Prostate gland (tissue), 2 donors: ENCODE data around the gene ARRDC5. TPM values are rescaled to one million over a fixed set of nuclear protein-coding genes. Genes with fewer than 3 reads are reported as not detected.

Experiments
- DNase-seq: peaks from one replicate; pipeline ENCODE4 v3.0.0-alpha.2; 2019; ENCODE audit warnings: low spot score
- H3K27ac ChIP-seq, 2 donors: fragments of 200-600 bp; sonication (generic); 2 replicates each; pipeline ENCODE4 v1.5.1; 2017 to 2019
- H3K27me3 ChIP-seq: fragments of 200-600 bp; sonication (generic); replicated peaks from 2 replicates; pipeline ENCODE4 v1.5.1; 2019; ENCODE audit not compliant: insufficient read depth
- H3K36me3 ChIP-seq, 2 donors: fragments of 200-600 bp; sonication (generic); 1 replicate in 1 of 2; 2 replicates in 1 of 2; pipeline versions ENCODE4 v1.5.1 to v1.8.1; 2017 to 2019
- H3K4me1 ChIP-seq: fragments of 200-600 bp; sonication (generic); replicated peaks from 2 replicates; pipeline ENCODE4 v1.5.1; 2019
- H3K4me3 ChIP-seq, 2 donors: fragments of 200-600 bp; sonication (generic); 2 replicates each; pipeline ENCODE4 v1.5.1; 2017 to 2019
- H3K9me3 ChIP-seq: fragments of 200-600 bp; sonication (generic); 2 replicates; pipeline ENCODE4 v1.5.1; 2017
- CTCF ChIP-seq, 4 experiments: fragments of 200-600 bp in 2 of 4; fragments of 450-650 bp in 2 of 4; sonication (generic) in 2 of 4; IDR thresholded peaks; 1 replicate in 3 of 4; 2 replicates in 1 of 4; pipeline ENCODE4 v1.5.1; 2016 to 2019; ENCODE audit warnings: antibody characterized with exemption in 4 of 4, mild to moderate bottlenecking in 2 of 4, moderate library complexity in 2 of 4
- POLR2A ChIP-seq: fragments of 450-650 bp; IDR thresholded peaks from one replicate; pipeline ENCODE4 v1.6.1; 2016; ENCODE audit warnings: antibody characterized with exemption, mild to moderate bottlenecking
- POLR2AphosphoS5 ChIP-seq: sonication (generic); formaldehyde crosslinking; IDR thresholded peaks from one replicate; pipeline ENCODE4 v1.6.1; 2017; ENCODE audit warnings: antibody characterized with exemption
- WGBS: methylation state at CpG from one replicate; pipeline ENCODE4 v1.1.5; 2018; 5-methylcytosine and 5-hydroxymethylcytosine counted together
- intact Hi-C: fragments of 100-400 bp; cut with DNase I; formaldehyde crosslinking; loops from one replicate; pipeline ENCODE4 v1.14.2; 2022
- total RNA-seq, 2 donors: library from RNA; depleted of rRNA; stranded (reverse); fragments of >200 nt; gene quantifications; one replicate each; pipeline ENCODE4 v1.1.0, GENCODE V29; 2016

Gene ARRDC5
- total RNA-seq, 2 donors from 2014 or later = 1.2 TPM; not detected in 1

- Histone ChIP-seq H3K9me3 (no peaks in the 10 kb centered on the region), H3K36me3 (no peaks in the 10 kb centered on the region), H3K4me3 (peak overlapping the region in 1 of 2 donors; percentile 73), H3K4me1 (peaks cover 8% of the 10 kb centered on the region), H3K27ac (no peak overlapping the region), H3K27me3 (no peaks in the 10 kb centered on the region)
- no peak for DNase-seq
- intact Hi-C loops = loop anchor here (2.0 kb wide), 2 partner anchors 32 to 100 kb away; no protein-coding TSS in a partner anchor
- 37% methylated on average over 23 of the region's 23 CpGs for WGBS
- TF ChIP-seq CTCF (IDR thresholded peaks at IDR 0.05) = no peak
- TF ChIP-seq POLR2AphosphoS5 = no peak
- TF ChIP-seq POLR2A = no peak
Measured at GRCh38 chr19:4910594-4911281, 8.0 kb upstream of the ARRDC5 start.

GRCh38 chr19:4909897-4910593 lies 7.3 kb upstream of the ARRDC5 start:
- H3K4me1 ChIP-seq = peaks cover 8% of the 10 kb centered on the region
- H3K4me3 ChIP-seq = peak overlapping the region; percentile 58 to 73
- no peaks in the 10 kb centered on the region for H3K9me3 ChIP-seq
- DNase-seq = peak; percentile 91
- H3K27ac ChIP-seq = no peak overlapping the region
- TF ChIP-seq POLR2AphosphoS5 (peak; percentile 36), CTCF (IDR thresholded peaks at IDR 0.05) (no peak), POLR2A (no peak)
- 1% methylated on average over 53 of the region's 85 CpGs for WGBS
- no peaks in the 10 kb centered on the region for H3K27me3 ChIP-seq
- intact Hi-C loops = loop anchor here (2.0 kb wide), 2 partner anchors 31 to 99 kb away; no protein-coding TSS in a partner anchor
- H3K36me3 ChIP-seq = no peaks in the 10 kb centered on the region

- H3K27me3 ChIP-seq = no peaks in the 10 kb centered on the region
- 2% methylated on average over 35 of the region's 89 CpGs for WGBS
- no peak within 1 kb of the TSS for H3K27ac ChIP-seq
- peaks cover 8% of the 10 kb centered on the region for H3K4me1 ChIP-seq
- DNase-seq = no peak
- no peaks in the 10 kb centered on the region for H3K9me3 ChIP-seq
- intact Hi-C loops = no loop called here
- no peak for TF ChIP-seq POLR2AphosphoS5
- TF ChIP-seq CTCF (IDR thresholded peaks at IDR 0.05) = no peak
- TF ChIP-seq POLR2A = no peak
- H3K36me3 ChIP-seq = no peaks in the 10 kb centered on the region
- H3K4me3 ChIP-seq = peak within 1 kb of the TSS; percentile 58 to 73
Measured at GRCh38 chr19:4909156-4909896, 6.6 kb upstream of the ARRDC5 start, which contains the start of gene UHRF1. UHRF1 (plus strand) TSS chr19:4909501; CDS start chr19:4910886, 1,385 bp downstream.

GRCh38 chr19:4908781-4909155 lies 6.1 kb upstream of the ARRDC5 start:
- Histone ChIP-seq H3K4me3 (no peak overlapping the region), H3K27me3 (no peaks in the 10 kb centered on the region), H3K9me3 (no peaks in the 10 kb centered on the region), H3K4me1 (peaks cover 8% of the 10 kb centered on the region), H3K27ac (no peak overlapping the region), H3K36me3 (no peaks in the 10 kb centered on the region)
- 75% methylated on average over 15 of the region's 15 CpGs for WGBS
- DNase-seq = no peak
- intact Hi-C loops = no loop called here
- TF ChIP-seq POLR2AphosphoS5 = no peak

GRCh38 chr19:4908360-4908759 lies 5.7 kb upstream of the ARRDC5 start:
- Histone ChIP-seq H3K4me1 (peaks cover 8% of the 10 kb centered on the region), H3K27me3 (no peaks in the 10 kb centered on the region), H3K27ac (no peak overlapping the region), H3K4me3 (no peak overlapping the region), H3K36me3 (no peaks in the 10 kb centered on the region), H3K9me3 (no peaks in the 10 kb centered on the region)
- TF ChIP-seq CTCF (IDR thresholded peaks at IDR 0.05) = no peak
- no peak for TF ChIP-seq POLR2AphosphoS5
- TF ChIP-seq POLR2A = no peak
- 90% methylated on average over 5 of the region's 5 CpGs for WGBS
- no peak for DNase-seq
- intact Hi-C loops = no loop called here
